Pulmonary artery endothelial cell (primary cell): ENCODE data around the gene LGALS9B. TPM values are rescaled to one million over a fixed set of nuclear protein-coding genes. Genes with fewer than 3 reads are reported as not detected.
"Not testable (repeated sequence)": the region's sequence is repeated elsewhere in the genome, so short reads cannot be mapped to it uniquely, and the experiment has no call there.

Experiments
- DNase-seq: peaks from one replicate; pipeline ENCODE4 v3.0.0-alpha.2; 2011; ENCODE audit warnings: low read depth, low spot score
- total RNA-seq: library from RNA; depleted of rRNA; stranded (reverse); fragments of >200 nt; gene quantifications from 2 replicates; pipeline ENCODE4 v1.2.3, GENCODE V29; 2014

The LGALS9B gene
- not detected in 2 replicates for total RNA-seq

DNA sequence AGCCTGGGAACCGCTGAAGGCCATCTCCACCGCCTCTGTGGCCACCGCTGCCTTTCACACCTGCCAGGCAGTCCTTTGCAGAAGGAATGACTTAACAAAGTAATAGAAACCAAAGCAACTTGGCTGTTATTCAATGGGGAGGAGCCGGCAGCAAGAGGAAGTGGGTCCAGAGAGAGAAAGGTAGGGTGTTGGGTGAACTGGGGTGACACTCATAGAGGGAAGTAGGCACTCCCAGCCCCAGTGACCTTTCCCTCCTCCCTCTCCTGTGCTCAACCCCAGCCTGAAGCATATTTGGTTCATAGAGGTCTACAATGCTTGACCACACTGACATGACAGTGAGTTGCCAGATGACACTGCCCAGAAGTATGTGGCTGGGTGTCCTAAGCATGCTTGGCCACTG is at the start of gene LGALS9B:
Gene LGALS9B, minus strand, starts transcription at position 93 of the 400 bp plus-strand sequence. Its CDS starts 69 bp downstream, at position 24.
- DNase-seq: not testable (repeated sequence)

DNA sequence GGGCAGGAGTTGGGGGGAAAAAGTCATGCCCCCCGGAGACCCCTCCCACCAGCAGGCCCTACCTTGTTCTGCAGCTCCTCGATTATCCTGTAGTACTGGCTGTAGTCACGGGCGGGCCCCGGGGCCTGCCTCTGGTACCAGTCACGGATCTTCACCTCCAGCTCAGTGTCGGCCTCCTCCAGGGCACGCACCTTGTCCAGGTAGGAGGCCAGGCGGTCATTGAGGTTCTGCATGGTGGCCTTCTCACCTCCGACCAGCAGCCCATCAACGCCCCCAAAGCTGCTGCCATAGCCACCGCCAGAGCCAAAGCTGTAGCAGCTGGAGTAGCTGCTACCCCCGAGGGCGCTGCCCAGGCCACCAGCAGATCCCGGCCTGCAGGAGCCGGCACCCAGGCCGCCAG is 49.6 kb upstream of the LGALS9B start:
- not testable (repeated sequence) for DNase-seq

DNA sequence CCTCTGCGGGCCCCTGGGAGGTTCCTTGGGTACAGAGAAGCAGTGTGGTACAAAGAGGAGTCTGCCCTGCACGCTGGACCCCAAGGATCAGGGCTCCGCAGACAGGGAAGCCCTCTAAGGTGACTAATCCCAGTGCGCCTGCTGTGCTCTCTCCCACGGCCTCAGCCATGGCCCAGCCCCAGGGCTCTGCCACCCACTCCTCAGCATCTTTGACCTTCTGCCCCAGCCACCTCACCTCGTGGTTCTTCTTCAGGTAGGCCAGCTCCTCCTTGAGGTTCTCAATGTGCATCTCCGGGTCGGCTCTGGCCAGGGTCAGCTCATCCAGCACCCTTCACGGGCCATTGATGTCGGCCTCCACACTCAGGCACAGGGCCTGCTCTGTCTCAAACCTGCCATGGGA is 47.8 kb upstream of the LGALS9B start:
- not testable (repeated sequence) for DNase-seq

DNA sequence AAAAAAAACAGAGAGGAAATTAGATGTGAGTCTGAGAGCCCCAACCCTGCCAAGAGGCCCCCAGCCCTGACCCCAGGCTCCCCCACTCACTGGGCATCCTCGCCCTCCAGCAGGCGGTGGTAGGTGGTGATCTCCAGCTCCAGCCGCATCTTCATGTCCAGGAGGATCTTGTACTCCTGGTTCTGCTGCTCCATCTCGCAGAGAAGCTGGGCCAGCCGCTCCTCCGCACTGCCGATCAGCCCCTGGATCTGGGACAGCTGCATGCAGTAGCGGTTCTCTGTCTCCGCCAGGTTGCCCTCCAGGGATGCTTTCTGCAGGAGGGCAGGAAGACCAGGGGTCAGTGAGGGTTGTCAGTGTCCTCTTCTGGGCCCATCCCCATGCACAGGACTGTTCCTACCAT is 46.2 kb upstream of the LGALS9B start:
- DNase-seq: not testable (repeated sequence)

DNA sequence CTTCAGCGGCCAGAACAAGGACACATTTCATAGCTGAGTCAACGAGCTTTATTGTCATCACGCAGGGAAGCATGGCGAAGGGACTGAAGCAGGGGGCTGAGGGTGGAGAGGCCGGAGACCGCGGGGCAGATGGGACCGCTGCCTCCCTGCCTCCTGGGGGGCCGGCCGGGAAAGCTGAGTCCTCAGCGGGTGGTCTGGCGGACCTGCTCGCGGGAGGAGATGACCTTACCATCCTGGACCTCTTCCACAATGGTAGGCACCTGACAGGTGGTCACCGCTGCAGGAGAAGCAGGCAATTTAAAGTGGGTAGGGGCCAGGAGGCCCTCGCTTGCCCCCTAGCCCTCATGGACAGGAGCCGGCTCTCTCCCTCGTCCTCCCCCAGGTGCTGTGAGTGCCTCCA is 45.0 kb upstream of the LGALS9B start:
- DNase-seq: not testable (repeated sequence)

DNA sequence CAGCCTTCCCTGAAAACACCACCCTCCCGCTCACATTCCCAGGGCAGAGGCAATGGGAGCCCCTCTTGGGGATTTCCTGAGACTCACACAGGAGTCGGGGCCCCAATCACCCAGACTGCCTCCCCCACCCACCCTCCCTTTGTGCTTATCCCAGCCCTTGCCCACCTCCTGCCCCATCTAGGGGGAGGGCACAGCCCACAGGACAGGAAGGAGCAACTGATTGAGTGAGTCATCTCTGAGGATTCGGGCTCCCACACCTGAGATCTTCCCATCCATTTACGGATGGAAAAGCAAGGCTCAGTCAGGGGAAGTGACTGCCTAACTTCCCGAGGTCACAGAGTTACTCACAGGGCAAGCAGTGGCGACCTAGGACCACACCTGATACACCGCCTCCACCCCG is 44.4 kb upstream of the LGALS9B start:
- not testable (repeated sequence) for DNase-seq

DNA sequence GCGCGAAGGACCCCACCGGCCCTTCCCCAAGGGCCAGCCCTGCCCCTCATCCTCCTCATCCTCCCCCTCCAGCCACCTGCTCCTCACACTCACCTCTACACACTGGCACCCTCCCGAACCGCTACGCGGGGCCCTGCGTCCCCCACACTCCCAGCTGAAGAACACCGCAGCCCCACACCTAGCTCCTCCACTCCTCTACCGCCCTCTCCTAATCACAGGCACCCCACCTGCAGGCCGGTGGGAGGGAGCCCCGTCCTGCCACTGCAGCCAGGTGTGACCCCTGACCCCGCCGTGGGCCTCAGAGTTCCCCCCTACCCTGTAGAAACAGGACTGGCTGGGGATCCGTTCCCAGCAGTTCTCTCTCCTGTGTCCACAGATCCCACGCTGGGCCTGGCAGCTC is 38.0 kb upstream of the LGALS9B start:
- not testable (repeated sequence) for DNase-seq

DNA sequence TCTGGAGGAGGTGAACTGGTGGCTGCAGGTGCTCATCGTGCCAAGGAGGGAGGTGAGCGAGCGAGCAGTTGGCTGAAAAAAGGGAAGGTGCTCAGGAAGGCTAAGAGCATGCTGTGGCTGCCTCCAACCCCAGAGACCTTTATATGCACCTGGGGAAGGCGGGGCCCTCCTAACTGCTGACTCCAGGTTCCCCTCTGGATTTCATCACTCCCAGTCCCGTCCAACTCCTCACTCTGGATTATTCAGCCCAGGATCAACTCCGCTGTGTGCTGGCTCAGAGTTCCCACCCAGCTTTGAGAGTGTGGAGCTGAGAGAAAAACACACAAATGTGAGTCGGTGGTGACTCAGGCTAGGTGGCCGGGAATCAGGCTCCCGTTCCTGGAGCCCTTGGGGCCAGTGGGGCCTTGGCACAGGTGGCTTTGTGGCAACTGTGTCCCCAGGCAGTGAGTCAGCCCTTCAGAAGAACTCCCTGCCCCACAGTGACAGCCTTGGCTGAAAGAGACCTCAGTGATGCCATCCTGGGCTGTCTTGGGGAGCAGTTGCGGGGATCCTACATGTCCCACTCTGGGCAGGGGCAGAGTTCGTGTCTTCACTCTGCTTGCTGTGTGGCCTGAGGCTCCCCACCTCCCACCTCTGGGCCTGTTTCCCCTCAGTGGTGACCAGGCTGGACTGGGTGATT is 37.2 kb upstream of the LGALS9B start:
- DNase-seq: not testable (repeated sequence)

DNA sequence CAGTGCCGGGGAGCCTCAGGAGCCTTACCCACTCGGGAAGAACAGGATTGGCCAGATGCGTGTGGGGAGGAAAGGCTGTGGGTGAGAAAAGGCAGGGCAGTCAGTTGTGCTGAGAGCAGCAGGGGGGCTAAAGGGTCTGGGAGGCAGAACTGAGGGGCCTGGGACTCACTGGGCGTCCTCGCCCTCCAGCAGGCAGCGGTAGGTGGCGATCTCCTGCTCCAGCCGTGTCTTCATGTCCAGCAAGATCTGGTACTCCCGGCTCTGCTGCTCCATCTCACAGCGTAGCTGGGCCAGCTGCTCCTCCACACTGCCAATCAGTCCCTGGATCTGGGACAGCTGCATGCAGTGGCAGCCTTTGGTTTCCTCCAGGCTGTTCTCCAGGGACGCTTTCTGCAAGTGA is 34.6 kb upstream of the LGALS9B start:
- not testable (repeated sequence) for DNase-seq

DNA sequence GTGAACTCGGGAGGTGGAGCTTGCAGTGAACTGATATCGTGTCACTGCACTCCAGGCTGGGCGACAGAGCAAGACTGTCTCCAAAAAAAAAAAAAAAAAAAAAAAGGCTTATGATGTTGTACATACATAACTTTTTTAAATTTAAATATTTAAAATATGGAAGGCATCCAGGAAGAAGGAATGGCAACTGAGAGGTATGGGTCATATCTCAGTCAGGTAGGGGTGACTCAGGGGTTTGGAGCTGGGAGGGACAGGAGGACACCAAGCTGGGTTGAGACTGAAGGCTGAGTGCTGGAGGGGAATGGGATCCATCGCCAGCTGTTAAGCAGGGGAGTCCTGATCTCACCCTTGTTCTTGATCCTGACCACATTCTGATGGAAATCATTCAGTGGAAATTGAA is 33.0 kb upstream of the LGALS9B start:
- not testable (repeated sequence) for DNase-seq

DNA sequence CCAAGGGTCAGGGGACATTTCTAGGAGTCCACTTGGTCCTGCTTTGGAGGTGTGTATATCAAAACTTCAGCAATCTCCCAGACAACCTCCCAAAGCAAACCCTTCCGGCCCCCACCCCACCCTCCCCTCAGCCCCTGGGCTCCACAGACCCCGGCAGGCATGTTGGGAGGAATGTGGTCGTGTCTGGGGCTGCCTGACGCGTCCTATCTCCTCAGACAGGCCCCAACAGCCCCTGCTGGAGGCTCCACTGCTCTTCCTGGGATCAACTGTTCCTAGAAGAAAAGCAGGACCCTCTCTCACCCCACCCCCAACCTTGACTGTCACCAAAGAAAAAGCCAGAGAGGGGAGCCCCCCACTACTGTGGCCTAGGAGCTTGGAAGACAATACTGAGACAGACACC is 28.1 kb upstream of the LGALS9B start:
- DNase-seq: not testable (repeated sequence)

DNA sequence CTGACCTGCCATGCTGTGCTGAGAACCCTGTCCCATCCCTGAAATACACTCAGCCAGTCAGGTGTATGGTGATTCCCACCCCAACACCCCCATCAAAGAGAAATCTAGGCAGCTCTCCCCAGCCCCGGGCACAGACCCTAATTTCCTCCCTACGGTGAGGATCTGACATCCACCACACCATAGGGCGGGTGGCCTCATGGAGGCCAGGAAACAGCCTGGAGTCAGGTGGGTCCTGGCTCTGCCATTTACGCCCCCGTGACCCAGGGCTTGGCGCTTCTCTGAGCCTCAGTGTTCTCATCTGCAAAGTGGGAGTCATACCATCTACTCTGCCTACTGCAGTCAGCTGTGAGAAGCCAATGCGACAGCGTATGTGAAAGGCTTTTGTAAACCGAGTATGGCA is 27.4 kb upstream of the LGALS9B start:
- not testable (repeated sequence) for DNase-seq

DNA sequence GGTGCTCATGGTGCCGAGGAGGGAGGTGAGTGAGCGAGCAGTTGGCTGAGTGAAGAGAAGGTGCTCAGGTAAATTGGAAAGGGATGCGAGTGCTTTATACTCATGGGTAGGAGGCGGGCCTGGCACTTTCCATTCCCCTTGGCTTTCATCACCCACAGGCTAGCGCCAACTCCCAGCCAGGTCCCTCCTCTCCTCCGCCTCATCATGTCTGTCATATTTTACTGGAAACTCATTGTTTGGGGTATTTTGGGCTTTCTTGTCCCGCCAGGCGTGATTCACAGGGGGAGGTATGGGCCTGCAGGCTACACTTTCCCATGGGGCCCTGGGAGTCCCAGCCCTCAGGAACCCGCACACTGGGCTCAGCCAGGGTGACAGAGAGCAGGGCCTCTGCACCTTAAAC is 26.8 kb upstream of the LGALS9B start:
- not testable (repeated sequence) for DNase-seq

DNA sequence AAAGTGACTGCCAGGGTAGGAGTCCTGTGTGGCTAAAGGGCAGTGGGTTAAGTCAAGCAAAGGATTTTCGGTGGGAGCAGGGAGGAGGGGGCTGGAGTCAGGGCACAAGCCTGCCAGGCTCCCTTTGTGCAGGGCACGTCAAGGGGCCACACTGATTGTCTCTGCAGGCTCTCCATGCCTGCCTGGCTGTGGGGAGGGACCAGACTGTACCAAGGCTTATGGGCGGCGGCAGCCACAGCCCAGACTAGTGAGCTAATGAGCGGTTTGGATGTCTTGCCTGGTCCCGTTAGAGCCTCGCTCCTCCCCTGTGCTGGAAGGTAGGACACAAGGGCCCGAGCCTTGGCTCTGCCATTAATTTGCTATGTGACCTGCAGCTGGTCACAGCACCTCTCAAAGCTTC is 25.6 kb upstream of the LGALS9B start:
- DNase-seq: not testable (repeated sequence)

DNA sequence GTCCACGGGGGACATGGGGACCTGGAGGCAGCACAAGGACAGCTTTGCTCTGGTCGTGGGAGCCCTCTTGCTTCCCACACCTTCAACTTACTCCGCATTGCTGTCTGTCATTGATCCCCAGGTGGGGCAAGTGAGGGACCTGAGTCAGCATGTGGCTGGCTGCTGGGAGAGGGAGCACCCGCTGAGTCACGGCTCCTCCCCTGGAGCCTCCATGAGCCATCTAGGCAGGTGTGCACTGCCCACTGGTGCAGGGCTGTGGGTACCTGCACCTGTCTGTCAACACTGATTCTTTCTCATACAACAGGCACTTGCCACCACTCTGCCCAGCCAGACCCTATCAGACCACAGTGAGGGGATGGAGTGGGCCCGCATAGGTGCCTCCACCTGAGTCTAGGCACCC is 24.8 kb upstream of the LGALS9B start:
- not testable (repeated sequence) for DNase-seq

DNA sequence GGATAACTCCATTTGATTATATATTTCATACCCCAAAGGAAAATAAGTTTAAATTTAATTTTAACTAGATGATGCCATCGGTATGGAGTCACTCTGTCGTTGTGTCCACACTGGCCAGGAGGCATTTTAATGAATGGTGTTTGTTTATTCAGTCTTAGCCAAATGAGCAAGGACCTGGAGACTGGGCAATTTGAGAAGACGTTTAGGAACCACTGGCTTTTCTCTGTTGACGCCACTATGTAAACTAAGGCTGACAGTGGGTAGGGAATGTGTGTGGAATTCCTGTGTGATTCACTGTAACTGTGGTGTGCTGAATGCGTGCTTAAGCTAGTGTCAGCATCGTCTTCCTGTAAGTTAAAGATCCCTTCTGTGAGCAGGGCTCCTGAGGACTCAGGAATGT is 17.6 kb upstream of the LGALS9B start:
- not testable (repeated sequence) for DNase-seq

DNA sequence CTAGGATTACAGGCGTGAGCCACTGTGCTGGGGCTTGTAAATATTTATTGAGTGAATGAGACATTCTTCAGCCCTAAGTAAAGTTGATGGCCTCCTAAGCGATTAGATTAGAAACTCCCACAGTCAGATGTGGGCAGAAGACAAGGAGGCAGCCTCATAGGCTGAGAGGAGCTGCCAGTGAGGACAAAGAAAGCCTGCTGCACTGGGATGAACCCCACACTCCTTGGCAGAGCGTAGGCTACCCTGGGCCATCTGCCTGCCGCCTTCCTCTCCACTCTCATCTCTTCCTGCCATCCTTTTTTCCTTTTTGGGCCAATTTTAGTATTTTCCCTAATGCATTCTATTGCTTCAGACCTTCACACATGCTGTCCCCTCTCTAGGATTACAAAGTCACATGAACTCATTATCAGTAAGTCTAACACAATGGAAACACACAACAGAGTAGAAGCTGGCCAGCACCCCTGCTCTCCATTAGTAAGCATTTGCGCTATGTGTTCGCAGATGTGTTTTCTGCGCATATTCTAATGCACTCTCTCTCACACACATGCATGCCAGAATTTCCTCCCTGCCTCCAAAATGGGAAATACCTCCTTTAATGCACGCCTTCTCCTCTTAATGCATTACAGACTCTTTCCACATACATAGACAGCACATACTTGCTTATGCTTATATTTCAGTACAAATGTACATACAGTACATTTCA is 12.7 kb upstream of the LGALS9B start:
- not testable (repeated sequence) for DNase-seq

DNA sequence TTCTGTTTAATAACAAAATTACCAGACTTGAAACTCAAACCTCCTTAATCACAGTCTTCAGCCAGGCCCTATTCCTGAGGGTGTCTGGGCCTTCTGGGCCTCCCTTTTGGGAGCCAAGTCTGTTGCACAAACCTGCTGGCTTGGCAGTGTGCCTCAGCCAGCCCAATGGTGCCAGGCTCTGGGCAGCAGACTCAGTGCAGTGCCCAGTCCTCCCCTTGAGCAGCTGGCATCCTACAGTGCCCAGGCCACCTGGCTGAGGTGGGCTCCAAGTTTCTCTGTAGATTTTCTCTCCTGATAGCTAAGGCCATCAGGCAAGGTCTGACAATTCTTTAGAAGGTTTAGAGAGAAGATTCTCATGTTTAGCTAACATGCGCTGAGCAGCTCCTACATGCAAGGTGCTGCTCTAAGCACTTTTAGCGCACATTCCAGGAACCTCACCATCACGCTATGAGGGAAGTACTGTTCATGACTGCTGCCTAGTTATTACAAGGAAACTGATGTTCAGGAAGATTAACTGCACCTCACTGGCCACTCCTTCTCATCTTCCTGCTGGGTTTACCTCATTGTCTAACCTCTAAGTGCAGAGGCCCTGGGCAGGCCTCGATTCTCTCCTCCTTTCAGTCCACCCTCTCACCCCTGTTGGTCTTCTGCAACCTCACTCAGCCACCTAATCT is 10.2 kb upstream of the LGALS9B start:
- DNase-seq: not testable (repeated sequence)

DNA sequence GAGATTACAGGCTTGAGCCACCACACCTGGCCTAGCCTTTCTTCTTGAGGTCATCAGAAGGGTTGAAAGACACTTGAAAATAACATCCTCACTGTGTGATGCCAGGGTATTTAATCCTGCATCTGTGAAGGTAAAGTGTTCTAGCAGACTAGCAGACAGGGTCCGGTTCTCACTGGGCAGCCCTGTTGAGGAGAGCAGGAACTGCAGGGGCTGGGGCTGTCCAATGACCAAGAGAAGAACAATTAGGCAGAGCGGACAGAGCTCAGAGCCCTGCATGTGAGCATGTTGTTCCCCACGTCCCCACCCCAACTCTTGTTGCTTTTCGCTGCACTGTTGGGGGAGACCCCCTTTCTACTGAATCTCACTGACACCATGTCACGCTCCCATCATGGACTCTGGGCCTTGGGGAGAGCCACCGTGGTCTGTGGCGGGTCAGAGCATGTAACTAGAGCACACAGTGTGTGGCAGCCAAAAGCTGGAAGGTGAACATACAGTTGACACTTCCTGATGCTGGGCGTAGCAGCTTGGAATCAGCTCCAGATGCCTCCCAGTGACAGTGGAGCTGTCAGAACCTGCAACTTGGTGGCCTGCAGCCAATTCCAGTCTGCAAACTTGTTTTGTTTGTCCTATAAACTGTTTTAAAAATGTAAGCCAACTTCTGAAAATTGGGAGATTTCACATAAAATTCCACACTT is 7.9 kb upstream of the LGALS9B start:
- not testable (repeated sequence) for DNase-seq

DNA sequence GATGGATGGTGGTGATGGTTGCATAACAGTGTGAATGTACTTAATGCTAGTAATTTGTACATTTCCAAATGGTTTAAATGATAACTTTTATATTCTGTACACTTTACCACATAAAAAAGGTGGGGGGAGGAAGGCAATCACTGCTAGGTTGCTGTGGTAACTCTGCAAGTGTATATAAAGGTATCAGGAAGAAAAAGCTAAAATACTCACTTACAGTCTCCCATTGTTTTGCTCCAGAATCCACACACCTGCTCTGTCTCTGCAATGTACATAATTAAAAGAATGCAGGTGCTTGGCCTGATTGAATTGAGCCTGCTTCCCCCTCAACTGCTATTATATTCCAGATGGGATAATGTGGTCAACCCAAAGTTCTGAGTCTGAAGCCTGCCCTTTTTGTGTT is 6.7 kb upstream of the LGALS9B start:
- DNase-seq: not testable (repeated sequence)

DNA sequence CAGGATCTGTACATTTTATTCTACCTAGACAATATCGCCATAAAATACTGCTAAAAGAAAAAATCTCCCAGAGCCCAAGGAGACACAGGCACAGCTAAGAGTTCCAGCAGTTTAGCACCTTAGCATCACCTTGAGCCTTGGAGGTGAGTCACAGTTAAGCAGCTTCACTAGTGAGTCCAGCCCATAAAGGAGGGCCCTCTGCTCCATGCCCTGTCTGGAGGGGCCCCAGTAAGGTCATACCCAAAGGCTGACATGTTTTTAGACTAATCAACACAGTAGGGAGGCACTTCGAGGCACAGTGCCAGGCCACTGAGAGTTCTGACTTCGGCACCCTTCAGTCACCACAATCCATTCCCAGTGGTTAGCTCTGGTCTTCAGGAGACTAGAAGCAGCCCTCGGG is 2.6 kb upstream of the LGALS9B start:
- not testable (repeated sequence) for DNase-seq

DNA sequence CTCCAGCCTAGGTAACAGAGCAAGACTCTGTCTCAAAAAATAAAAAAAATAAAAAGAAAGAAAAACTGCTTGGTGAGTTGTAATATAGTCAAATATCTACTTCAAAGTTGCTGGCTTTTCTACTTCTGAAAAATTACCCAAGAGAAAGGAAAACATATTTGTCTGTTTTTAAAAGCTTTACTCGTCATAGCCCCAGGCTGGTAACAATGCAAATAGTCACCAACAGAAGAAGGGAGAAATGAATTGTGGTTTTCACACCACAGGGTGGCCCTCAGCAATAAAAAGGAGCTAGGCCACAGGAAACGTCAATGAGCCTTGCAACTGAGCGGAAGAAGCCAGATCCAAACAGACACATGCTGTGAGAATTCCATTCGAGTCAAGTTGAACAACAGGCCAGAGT is 1.8 kb upstream of the LGALS9B start:
- not testable (repeated sequence) for DNase-seq
